Superior temporal gyrus (tissue), 1 donor: Measurements from ENCODE around the gene DOCK2.
"Not testable (repeated sequence)": the region's sequence is repeated elsewhere in the genome, so short reads cannot be mapped to it uniquely, and the experiment has no call there.

Experiments
- DNase-seq: peaks from one replicate; pipeline ENCODE4 v3.0.0-alpha.2; 2016; ENCODE audit errors: extremely low spot score

DOCK2 gene

DNA sequence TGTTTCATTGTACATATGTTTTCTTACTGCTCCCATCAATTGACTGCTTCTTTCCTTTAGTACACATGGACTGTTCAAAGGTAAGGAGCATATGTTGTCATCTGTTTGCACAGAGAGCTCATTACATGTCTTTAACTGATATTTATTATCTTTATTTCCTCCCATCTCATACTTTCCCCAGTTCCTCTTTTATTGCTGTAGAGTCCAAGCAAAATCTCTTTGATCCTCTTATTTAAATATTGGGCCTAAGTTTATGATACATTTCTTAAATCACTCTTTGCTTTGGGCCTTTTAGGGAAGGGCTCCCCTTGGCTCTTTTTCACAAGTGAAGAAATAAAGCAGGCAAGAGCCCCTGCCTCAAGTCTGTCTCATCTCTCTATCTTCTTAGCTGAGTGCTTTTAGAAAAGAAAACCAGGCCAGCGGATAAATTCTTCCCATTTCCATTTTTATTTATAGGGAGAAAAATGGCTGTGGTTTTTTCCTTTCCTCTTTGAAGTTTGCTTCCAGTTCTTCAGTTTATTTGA is 152.4 kb downstream of the DOCK2 start:
- no peak for DNase-seq

DNA sequence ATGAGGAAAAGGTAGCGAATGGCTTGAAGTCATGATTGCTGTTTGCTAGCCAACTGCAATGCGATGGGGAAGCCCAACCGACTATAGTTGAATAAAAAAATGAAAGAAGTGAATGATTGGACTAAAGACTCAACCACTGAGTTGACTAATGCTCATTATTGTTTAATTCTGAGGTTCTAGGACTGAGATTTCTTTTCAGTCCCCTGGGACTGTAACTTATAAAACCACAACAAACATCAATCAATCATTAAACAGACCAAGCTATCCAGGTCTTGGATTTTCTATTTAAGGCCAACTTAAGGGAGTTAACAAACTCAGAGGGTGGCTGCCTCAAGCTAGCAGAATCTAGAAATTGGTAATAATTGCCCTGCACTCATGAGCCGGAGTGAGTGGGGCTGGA is 154.2 kb downstream of the DOCK2 start:
- no peak for DNase-seq

- DNase-seq: no peak
These were observed 158.3 kb downstream of the DOCK2 start for GRCh38 chr5:169795338-169795737.

GRCh38 chr5:169796731-169797130 is 159.7 kb downstream of the DOCK2 start:
- no peak for DNase-seq

DNA sequence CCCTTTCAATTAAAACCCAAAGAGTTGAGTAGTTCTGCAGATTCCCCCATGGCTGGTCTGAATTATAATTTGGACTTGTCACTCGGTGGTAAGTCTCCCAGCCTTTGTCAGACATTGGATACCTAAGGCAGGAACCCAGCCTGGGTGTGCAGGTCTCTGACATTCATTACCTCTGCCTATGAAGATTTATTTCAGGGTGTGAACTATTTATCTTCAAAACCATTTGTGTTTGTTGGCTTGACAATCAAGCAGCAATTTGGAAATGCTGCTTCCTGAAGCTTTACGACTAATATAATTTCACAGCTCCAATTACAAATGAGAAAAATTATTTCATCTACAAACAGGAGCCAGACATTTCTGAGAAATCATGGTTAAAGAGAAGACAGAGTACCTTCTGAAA is 160.5 kb downstream of the DOCK2 start:
- DNase-seq: no peak

GRCh38 chr5:169798438-169798837 is 161.4 kb downstream of the DOCK2 start:
- no peak for DNase-seq

GRCh38 chr5:169798906-169799660 is 162.0 kb downstream of the DOCK2 start:
- DNase-seq: no peak

DNA sequence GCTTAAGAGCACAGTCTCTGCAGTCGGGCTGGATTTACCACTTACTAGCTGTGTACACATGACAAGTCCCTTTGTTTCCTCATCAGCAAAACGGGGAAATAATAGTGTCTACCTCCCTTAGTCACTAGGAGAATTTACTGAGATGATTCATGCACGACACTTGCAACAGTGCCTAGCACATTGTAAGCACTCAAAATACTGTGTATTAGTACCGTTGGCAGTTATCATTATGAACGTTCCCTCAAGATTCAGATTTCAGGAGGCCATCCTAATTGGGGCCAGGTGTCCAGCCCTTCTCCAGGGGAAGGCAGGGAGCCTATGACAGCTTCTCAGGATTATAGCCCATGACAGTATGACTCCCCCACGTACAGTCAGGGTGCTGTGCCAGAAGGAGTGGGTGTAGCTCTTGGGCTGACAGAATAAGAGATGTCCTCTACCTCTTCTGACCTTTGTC is 164.3 kb downstream of the DOCK2 start:
- no peak for DNase-seq

DNA sequence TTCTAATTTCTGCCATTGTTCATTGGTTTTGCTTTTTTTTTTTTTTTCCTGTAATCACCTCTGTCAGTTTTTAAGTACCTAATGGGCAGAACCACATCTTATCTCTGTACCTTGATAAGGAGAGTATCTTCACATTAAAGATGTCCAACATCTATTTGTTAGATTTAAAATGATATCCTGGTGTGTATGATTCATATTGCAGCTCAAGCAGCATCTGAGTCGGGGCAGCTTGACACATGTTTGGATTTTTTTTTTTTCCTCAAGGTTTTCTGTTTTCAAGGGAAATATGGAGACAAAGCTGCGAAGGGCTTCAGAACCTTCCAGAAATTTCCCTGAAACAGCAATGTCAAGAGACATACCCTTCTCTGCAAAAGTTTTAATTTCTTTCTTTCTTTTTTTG is 164.7 kb downstream of the DOCK2 start:
- no peak for DNase-seq

- DNase-seq: no peak
These were observed 166.3 kb downstream of the DOCK2 start for GRCh38 chr5:169803077-169803981.

GRCh38 chr5:169804861-169805260 is 167.8 kb downstream of the DOCK2 start:
- DNase-seq: no peak

DNA sequence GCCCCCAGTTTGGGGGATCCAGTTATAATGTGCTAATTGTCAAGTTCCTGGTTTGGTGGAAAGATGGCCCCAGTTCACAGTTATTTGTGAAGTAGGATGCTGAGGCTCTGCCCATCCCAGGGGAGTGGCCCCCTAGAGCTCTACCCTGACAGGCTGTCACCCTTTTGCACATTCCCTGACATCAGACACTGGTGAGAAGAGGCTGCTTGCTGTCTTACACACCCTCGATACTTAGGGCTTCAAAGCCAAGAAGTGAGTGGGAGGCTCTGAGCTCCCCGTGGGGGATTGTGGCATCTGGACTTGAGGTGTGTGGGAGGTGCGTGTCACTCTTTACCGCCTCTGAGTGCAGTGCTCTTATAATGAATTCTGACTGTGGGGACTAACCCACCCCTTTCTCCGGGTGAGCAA is 168.5 kb downstream of the DOCK2 start:
- no peak for DNase-seq

DNA sequence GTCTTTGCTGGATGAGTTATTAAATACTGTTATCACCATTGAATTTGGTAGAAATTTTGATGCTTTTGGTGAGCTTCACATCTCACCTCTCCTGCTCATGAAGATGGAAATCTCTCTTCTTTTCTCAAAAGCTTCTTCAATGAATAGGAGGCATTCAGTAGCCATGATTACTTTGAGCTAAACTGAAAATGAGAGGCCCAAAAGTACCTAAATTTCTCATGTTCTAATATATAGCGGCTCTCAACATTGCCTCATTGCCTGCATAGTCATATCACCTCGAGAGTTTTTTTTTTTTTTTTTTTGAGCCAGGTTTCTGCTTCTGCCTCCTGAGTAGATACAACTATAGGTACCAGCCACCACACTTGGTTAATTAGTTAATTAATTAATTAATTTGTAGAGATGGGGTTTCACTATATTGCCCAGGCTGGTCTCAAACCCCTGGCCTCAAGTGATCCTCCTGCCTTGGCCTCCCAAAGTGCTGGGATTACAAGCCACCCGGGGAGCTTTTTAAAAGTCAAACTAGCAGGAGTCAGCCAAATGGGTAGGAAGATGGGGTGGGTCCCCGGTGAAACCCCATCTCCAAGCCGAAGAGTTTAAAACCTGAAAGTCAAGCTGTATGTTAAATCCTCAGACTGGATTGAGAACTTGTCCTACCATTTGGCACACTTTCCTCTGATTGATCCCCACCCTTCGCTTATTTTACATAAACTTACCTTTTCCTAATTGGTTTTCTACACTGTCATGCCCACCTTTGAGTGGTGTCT is 169.0 kb downstream of the DOCK2 start:
- DNase-seq: no peak

- no peak for DNase-seq
These were observed 171.1 kb downstream of the DOCK2 start for GRCh38 chr5:169808118-169808581.

- not testable (repeated sequence) for DNase-seq
These were observed 171.8 kb downstream of the DOCK2 start for GRCh38 chr5:169808880-169809279.

DNA sequence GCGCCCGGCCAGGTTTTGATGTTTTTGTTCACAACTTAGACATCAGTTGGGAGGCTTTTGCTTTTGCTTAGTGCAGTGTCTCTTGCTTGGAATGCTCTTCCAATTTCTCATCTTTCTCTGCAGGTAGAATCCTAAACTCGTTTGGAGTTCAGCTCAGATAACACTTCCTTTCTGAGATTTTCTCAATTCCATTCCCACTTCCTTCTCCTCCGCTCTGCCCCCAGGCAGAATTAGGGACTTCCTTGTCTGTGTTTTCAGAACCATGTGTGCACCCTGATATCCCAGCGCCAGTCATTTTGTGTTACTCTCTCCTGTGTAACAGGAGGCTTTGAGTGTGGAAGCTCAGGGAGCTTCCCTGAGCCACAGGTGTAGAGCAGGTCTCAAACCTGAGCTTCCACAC is 172.2 kb downstream of the DOCK2 start:
- no peak for DNase-seq

GRCh38 chr5:169810524-169810923 is 173.4 kb downstream of the DOCK2 start:
- DNase-seq: no peak

- DNase-seq: no peak
These were observed 173.9 kb downstream of the DOCK2 start for GRCh38 chr5:169811023-169811422.

- DNase-seq: no peak
These were observed 174.6 kb downstream of the DOCK2 start for GRCh38 chr5:169811680-169812079.

- DNase-seq: no peak
These were observed 175.7 kb downstream of the DOCK2 start for GRCh38 chr5:169812786-169813185.

- DNase-seq: no peak
These were observed 177.0 kb downstream of the DOCK2 start for GRCh38 chr5:169814045-169814444.

DNA sequence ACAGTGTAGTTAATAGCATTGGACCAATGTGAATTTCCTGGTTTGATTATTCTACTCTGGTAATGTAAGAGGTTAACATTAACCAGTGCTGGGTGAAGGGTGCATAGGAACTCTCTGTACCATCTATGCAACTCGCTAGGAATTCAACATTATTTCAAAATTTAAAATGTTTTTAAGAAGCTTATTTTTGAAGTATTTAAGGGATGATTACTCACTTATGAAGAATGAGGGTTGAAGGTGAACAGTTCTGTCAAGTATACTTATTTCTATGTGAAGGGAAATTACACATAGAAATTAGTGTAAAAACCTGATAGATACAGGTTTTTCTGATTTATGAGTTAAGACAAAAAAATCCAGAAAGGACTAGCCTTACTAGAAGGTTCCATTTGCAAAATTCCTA is 177.4 kb downstream of the DOCK2 start:
- no peak for DNase-seq
